ENCODE measurements around the gene HAND1. TPM values are rescaled to one million over a fixed set of nuclear protein-coding genes. Genes with fewer than 3 reads are reported as not detected.

HAND1 gene
- total RNA-seq: not detected in 2 replicates

GRCh38 chr5:154478224-154478565 is at the start of gene HAND1:
Gene HAND1 (minus strand): TSS chr5:154478227. CDS start chr5:154478008, 219 bp downstream.

GRCh38 chr5:154445422-154446194 is 32.4 kb downstream of the HAND1 start, which contains the start of gene SAP30L:
Gene SAP30L (plus strand): TSS chr5:154445997. CDS start chr5:154446605, 608 bp downstream.

Other genes with a start within 250 kb of the HAND1 start
- 6.9 and 30.3 TPM in 2 replicates for gene SAP30L, start 32.2 kb downstream of the HAND1 start, total RNA-seq